ENCODE results near the gene SLFN12L.

SLFN12L gene

GRCh38 chr17:35449371-35449931, 88.0 kb downstream of the SLFN12L start:
- TF ChIP-seq, protein P1, sequence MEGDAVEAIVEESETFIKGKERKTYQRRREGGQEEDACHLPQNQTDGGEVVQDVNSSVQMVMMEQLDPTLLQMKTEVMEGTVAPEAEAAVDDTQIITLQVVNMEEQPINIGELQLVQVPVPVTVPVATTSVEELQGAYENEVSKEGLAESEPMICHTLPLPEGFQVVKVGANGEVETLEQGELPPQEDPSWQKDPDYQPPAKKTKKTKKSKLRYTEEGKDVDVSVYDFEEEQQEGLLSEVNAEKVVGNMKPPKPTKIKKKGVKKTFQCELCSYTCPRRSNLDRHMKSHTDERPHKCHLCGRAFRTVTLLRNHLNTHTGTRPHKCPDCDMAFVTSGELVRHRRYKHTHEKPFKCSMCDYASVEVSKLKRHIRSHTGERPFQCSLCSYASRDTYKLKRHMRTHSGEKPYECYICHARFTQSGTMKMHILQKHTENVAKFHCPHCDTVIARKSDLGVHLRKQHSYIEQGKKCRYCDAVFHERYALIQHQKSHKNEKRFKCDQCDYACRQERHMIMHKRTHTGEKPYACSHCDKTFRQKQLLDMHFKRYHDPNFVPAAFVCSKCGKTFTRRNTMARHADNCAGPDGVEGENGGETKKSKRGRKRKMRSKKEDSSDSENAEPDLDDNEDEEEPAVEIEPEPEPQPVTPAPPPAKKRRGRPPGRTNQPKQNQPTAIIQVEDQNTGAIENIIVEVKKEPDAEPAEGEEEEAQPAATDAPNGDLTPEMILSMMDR (IDR thresholded peaks at IDR 0.05; ENCODE audit: insufficient read depth, missing control alignments) = no peak
- DNase-seq (ENCODE audit: insufficient read length, low spot score) = no peak
- no peak for FAIRE-seq

DNA sequence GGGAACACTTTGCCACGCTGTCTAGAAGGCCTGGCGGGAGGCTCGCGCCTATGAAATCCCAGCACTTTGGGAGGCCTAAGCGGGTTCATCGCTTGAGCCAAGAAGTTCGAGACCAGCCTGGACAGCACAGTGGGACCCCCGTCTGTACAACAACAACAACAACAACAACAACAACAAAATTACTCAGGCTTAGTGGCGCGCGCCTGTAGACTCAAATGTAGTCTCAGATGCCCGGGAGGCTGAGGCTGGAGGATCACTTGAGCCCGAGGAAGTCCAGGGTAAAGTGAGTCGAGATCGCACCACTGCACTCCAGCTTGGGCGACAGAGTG, 88.6 kb downstream of the SLFN12L start:
- FAIRE-seq = no peak
- TF ChIP-seq, protein P1 (IDR thresholded peaks at IDR 0.05; ENCODE audit: insufficient read depth, missing control alignments) = no peak

DNA sequence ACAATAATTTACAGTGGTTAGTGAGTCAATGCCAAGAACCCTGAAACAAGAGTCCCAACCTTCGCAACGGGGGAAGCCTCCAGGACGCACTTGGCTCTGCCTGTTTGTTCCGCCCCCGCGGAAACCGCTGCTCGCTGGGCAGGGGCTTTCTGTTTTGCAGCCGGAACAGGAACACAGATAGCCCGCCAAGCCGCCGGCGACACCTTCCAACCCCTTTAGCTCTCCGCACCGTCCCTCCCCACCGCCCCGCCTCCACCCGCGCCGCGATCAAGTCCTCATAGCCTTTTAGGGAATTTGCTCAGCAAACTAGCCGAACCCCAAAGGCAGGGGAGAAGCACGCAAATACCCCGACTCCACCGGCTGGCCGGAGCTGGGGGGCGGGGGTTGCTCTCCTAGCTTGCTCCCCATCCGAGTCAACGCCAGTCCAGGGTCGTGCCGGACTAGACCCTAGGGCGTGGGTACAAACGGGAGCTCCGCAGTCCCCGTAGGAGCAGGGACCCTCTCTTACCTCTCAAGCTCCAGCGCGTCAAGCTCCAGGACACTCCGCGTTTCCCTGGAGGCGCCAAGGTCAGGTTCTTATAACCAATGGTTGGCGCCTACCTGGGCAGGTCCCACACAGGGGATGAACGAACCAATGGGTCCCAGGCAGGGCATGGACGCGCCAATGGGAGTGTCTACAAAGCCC, 89.1 kb downstream of the SLFN12L start, which contains the start of gene SLFN13:
SLFN13 (minus strand) TSS at position 553 of the 685 bp plus-strand sequence. CDS start 3,086 bp downstream, outside the sequence.
- TF ChIP-seq, protein P1 (IDR thresholded peaks at IDR 0.05; ENCODE audit: insufficient read depth, missing control alignments) = no peak
- DNase-seq (ENCODE audit: insufficient read length, low spot score) = no peak
- no peak for FAIRE-seq

More for the DNA sequence above, 88.6 kb downstream of the SLFN12L start:
- DNase-seq (ENCODE audit: insufficient read length, low spot score) = no peak

DNA sequence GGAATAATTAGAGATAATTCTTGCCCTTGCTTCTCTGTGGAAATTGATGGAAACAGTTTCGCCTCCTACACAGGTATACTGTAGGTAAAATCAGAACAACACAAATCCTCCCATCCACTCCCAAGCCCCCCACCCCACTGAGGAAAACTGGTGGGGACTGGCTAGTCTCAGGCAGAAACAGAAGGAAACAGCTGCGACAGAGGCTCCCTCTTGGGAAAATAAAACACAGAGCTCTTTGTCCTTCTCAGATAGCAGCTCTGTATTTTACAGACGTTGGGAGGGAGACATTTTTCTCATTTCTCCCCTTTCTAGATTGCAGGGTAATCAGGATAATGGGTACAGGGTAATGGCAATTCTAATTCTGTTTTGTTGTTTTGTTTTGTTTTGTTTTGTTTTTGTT, 90.0 kb downstream of the SLFN12L start:
- TF ChIP-seq, protein P1 (IDR thresholded peaks at IDR 0.05; ENCODE audit: insufficient read depth, missing control alignments) = no peak
- no peak for DNase-seq (ENCODE audit: insufficient read length, low spot score)
- no peak for FAIRE-seq

DNA sequence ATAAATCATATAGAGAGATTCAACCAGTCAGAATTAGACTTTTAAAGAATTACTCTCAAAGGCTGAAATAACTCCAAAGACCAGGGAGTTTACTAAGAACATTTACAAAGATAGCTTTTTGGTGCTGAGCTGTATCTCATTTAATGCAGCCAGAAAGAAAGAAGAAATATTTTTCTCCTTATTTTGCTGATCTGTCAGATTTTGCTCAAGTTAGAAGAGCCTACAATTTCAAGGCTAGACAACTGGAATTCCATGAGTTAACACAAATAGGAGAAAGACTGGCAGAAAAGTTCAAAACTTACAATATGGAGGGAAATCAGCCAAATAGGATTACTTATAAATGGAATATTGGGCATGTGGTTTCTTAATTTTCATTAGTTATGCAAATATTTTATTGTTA, 99.0 kb downstream of the SLFN12L start:
- FAIRE-seq (no peak), DNase-seq (ENCODE audit: insufficient read length, low spot score) (no peak)
- TF ChIP-seq, protein P1 (IDR thresholded peaks at IDR 0.05; ENCODE audit: insufficient read depth, missing control alignments) = no peak

GRCh38 chr17:35433075-35433894, 104.2 kb downstream of the SLFN12L start:
- DNase-seq (ENCODE audit: insufficient read length, low spot score) (no peak), FAIRE-seq (no peak)
- TF ChIP-seq, protein P1 (IDR thresholded peaks at IDR 0.05; ENCODE audit: insufficient read depth, missing control alignments) = no peak

Measured in D721Med (cell line).